ENCODE results near the gene ENAH. TPM values are rescaled to one million over a fixed set of nuclear protein-coding genes. Genes with fewer than 3 reads are reported as not detected.

Gene ENAH
- total RNA-seq (2022; extraction: Qiagen RNA extraction), result 79.8 to 114 TPM (median 103 TPM) in 5 replicates

GRCh38 chr1:225652729-225653462 lies at the start of gene ENAH:
ENAH (minus strand) TSS chr1:225653123; CDS start chr1:225652690, 433 bp downstream.

Other genes with a start within 250 kb of the ENAH start
- 25.5 to 51.1 TPM (median 41.6 TPM) in 5 replicates for gene LBR, start 225.1 kb downstream of the ENAH start, total RNA-seq (2022; extraction: Qiagen RNA extraction)
- gene SRP9, start 124.7 kb upstream of the ENAH start, total RNA-seq (2022; extraction: Qiagen RNA extraction), result 210 to 367 TPM (median 224 TPM) in 5 replicates
- gene EPHX1, start 157.0 kb upstream of the ENAH start, total RNA-seq (2022; extraction: Qiagen RNA extraction), result 201 to 236 TPM (median 215 TPM) in 5 replicates
- 2.8 to 6.9 TPM (median 5.3 TPM) in 5 replicates for gene TMEM63A, start 229.3 kb upstream of the ENAH start, total RNA-seq (2022; extraction: Qiagen RNA extraction)
- gene LEFTY1, start 236.0 kb upstream of the ENAH start, total RNA-seq (2022; extraction: Qiagen RNA extraction), result 0.61 to 2.0 TPM (median 1.3 TPM) in 5 replicates

Measured in A549 treated with dexamethasone at 1 μM for 4 hours (cell line).